ENCODE measurements around the gene STMN1. TPM values are rescaled to one million over a fixed set of nuclear protein-coding genes. Genes with fewer than 3 reads are reported as not detected.

The STMN1 gene
- total RNA-seq, 1 donor, result 85.9 TPM

DNA sequence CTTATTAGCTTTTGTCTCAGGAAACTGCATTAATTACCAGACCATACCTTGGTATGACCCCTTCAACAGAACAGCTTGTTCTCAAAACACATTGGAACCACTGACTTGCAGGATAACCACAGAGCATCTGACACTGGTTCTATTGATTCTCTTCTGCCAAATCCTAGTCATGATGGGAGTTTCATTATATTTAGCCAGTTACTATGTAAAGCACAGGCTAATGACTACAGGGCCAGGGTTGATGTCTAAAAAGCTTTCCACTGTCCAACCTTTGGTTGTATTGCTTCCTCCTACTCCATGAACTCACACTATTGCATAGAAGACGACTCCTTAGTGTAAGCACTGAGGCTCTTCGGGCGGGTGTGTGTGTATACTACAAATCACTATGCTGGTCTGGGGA lies 3.8 kb downstream of the STMN1 start:
- TF ChIP-seq, protein P1, sequence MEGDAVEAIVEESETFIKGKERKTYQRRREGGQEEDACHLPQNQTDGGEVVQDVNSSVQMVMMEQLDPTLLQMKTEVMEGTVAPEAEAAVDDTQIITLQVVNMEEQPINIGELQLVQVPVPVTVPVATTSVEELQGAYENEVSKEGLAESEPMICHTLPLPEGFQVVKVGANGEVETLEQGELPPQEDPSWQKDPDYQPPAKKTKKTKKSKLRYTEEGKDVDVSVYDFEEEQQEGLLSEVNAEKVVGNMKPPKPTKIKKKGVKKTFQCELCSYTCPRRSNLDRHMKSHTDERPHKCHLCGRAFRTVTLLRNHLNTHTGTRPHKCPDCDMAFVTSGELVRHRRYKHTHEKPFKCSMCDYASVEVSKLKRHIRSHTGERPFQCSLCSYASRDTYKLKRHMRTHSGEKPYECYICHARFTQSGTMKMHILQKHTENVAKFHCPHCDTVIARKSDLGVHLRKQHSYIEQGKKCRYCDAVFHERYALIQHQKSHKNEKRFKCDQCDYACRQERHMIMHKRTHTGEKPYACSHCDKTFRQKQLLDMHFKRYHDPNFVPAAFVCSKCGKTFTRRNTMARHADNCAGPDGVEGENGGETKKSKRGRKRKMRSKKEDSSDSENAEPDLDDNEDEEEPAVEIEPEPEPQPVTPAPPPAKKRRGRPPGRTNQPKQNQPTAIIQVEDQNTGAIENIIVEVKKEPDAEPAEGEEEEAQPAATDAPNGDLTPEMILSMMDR (IDR thresholded peaks at IDR 0.05; ENCODE audit: insufficient read depth, low read depth, low read length), result no peak
- no peak for DNase-seq (ENCODE audit: low read depth)
- no peak overlapping the region for H3K4me3 ChIP-seq (ENCODE audit: low read depth, low read length)

DNA sequence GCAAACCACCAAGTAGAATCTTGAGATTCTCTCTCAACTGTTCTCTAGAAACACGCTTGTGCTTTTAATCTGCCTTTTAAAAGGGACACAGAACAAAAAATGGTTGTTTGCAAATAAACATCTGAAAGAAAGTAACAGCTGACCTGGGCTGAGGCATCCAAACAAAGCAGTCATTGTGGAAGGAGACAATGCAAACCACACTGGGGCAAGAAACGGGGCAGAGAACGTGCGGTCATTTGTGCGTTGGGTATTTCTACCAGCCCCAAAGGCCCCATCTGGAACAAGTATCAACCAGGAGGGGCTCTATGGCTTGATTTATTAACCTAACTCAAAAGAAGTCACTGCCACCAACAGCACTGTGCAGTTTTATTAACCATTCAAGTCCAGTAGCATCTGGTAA lies 6.0 kb downstream of the STMN1 start:
- no peak for DNase-seq (ENCODE audit: low read depth)
- no peak overlapping the region for H3K4me3 ChIP-seq (ENCODE audit: low read depth, low read length)
- TF ChIP-seq, protein P1 (IDR thresholded peaks at IDR 0.05; ENCODE audit: insufficient read depth, low read depth, low read length), result no peak

DNA sequence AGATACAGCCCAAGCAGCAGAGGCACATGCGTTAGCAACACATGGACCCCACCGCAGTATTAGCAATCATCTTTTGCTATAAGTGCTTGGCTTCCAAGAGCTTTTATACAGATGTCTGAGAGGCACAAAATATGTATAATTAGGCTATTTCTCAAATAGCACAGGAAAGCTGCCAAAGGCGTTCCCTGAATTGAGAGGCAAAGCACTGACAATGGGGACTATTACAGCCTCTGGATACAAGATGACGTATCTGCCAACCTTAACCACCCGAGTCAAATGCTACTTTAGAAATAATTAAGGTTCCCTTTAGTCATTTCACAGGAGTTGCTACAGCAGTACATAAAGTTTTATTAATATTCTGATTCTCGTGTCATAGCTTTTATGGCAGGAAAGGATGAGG lies 6.4 kb downstream of the STMN1 start:
- no peak for DNase-seq (ENCODE audit: low read depth)
- TF ChIP-seq, protein P1 (IDR thresholded peaks at IDR 0.05; ENCODE audit: insufficient read depth, low read depth, low read length), result no peak
- H3K4me3 ChIP-seq (ENCODE audit: low read depth, low read length), result no peak overlapping the region

DNA sequence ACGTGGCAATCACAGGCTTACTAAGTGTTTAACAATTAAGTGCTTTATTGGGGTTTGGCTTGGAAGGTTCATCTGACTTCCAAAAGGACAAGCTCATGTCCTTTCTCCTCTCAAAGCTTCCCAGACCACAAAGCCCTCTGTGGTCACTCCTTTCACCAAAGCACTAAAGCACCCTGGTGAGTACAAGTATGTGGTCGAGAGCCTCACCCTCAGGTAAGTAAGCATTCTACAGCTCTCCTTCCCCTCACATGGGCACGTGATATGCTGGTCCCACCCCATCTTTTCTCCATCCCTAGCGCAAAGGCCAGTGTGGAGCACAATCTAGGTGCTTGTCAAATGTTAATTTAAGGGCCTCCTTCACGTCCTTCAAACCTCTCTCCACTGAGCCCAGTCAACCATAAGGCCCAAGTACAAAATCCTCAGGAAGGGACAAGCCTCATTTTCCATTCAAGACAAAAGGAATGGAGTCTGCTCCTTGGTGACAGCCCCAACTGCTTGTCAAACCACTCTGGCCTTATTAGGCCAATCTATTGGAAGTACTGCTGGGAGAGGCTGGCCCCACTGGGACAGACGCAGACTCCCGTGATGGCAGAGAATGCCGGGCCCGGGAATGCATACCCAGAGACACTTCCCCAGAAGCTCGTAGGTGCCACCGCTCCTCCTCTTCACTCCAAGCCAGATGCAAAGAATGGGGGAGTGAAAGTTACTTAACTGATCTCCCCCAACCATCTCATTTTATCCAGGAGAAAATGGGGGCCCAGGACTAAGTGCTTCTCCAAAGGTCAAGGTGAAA lies 7.8 kb downstream of the STMN1 start:
- DNase-seq (ENCODE audit: low read depth), result no peak
- TF ChIP-seq, protein P1 (IDR thresholded peaks at IDR 0.05; ENCODE audit: insufficient read depth, low read depth, low read length), result no peak

DNA sequence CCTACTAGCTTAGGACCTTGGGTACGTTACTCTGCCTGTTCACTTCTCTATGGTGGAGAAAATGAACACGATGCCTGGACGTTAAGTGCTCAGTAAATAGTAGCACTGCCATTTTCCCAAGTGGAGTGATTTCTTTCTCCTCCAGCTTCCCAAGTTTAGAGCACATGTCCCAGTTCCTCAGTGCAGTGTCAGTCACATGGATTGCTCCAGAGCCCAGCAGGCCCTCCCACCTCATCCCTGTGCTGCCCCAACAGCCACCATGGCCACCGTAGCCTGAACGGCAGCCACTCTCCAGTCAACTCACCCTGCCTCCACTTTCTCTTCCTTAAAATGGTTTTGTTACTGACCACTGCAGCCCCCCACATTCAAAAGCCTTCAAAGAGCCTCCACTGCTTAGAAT lies 8.5 kb downstream of the STMN1 start:
- H3K4me3 ChIP-seq (ENCODE audit: low read depth, low read length), result no peak overlapping the region
- TF ChIP-seq, protein P1 (IDR thresholded peaks at IDR 0.05; ENCODE audit: insufficient read depth, low read depth, low read length), result no peak
- no peak for DNase-seq (ENCODE audit: low read depth)

More for the DNA sequence above, 7.8 kb downstream of the STMN1 start:
- H3K4me3 ChIP-seq (ENCODE audit: low read depth, low read length), result no peak overlapping the region

DNA sequence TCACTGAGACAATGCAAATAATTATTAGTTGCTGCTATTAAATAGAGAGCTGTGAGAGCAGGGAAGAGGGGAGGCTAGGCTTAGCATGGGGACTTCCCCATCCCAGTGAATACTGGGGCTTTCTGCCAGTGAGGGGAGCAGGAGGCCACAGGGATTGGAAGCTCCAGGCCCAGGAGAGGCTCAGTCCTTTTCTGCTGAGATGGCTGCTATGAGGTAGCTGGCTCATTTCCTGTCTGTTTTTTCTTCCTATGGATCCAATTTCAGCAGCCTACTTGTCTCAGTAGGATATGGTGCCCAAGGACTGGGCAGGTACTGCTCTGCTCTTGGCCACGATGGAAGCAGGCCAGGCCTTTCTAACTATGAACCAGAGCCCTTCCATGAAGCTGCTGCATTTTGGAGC lies 10.0 kb downstream of the STMN1 start:
- TF ChIP-seq, protein P1 (IDR thresholded peaks at IDR 0.05; ENCODE audit: insufficient read depth, low read depth, low read length), result no peak
- no peak overlapping the region for H3K4me3 ChIP-seq (ENCODE audit: low read depth, low read length)
- DNase-seq (ENCODE audit: low read depth), result no peak

Data from fibroblast of villous mesenchyme (primary cell).